ENCODE measurements around the gene TPD52L1. TPM values are rescaled to one million over a fixed set of nuclear protein-coding genes. Genes with fewer than 3 reads are reported as not detected.

TPD52L1 gene, protein sequence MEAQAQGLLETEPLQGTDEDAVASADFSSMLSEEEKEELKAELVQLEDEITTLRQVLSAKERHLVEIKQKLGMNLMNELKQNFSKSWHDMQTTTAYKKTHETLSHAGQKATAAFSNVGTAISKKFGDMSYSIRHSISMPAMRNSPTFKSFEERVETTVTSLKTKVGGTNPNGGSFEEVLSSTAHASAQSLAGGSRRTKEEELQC
- 24.1 to 52.8 TPM (median 48.0 TPM) in 3 replicates for total RNA-seq
- long read RNA-seq, transcript TPD52L1-207 (6 exons, 999 nt): minor isoform, 6 of 71 reads
- long read RNA-seq, transcript TPD52L1-213 (7 exons, 2,356 nt): minor isoform, 13 of 71 reads
- long read RNA-seq, transcript TPD52L1-202 (5 exons, 2,147 nt): major isoform, 22 of 71 reads
- long read RNA-seq, transcript TPD52L1-203 (6 exons, 1,308 nt): minor isoform, 18 of 71 reads
- long read RNA-seq, partial matches to known transcripts: 0 of 71 reads
- long read RNA-seq, other reads (novel, unspliced or antisense): 7 of 71 reads

DNA sequence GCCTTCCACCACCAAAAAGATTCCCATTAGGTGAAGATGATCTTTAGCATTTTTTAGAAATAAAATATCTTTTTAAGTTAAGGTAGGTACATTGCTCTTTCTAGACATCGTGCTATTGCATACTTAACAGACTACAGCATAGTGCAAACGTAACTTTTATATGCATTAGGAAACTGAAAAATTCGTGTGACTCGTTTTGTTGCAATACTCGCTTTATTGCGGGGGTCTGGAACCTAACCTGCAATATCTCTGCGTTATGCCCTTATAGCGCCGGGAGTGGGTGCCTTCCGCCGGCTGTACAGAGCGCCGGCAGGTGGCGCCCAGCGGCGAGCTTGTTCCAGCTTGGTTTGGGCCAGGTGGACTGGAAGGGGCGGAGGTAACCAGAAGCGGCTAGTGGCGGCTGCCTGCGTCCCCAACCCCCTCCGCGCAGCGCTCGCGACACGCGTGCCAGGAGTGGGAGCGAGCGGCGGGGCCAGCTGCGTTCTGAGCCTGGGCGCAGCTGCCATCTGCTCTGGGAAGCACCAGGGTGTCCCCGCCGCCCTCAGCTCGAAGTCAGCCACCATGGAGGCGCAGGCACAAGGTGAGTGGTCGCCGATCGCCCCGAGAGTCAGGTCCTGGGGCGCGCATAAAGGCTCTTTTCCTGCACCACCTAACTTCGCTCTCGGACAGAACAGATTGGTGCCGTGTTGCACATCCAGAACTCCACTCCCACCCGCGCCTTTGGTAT, at the start of gene TPD52L1:
Gene TPD52L1 (plus strand): TSS at position 383 of the 727 bp plus-strand sequence. CDS start 179 bp downstream, at position 562.
- peak within 1 kb of the TSS; percentile 85 for H3K27ac Mint-ChIP-seq (ENCODE audit: unreplicated experiment)
- peak; percentile 92 for DNase-seq (ENCODE audit: low spot score)
- no peaks in the 10 kb centered on the region for H3K36me3 Mint-ChIP-seq (ENCODE audit: low read depth)
- no peaks in the 10 kb centered on the region for H3K27me3 Mint-ChIP-seq (ENCODE audit: low read depth)
- peak within 1 kb of the TSS; percentile 91 for H3K4me3 Mint-ChIP-seq (ENCODE audit: unreplicated experiment)
- H3K4me1 Mint-ChIP-seq (ENCODE audit: low read depth): peaks cover 36% of the 10 kb centered on the region
- no peaks in the 10 kb centered on the region for H3K9me3 Mint-ChIP-seq (ENCODE audit: low read depth)
- TF ChIP-seq, protein P1, sequence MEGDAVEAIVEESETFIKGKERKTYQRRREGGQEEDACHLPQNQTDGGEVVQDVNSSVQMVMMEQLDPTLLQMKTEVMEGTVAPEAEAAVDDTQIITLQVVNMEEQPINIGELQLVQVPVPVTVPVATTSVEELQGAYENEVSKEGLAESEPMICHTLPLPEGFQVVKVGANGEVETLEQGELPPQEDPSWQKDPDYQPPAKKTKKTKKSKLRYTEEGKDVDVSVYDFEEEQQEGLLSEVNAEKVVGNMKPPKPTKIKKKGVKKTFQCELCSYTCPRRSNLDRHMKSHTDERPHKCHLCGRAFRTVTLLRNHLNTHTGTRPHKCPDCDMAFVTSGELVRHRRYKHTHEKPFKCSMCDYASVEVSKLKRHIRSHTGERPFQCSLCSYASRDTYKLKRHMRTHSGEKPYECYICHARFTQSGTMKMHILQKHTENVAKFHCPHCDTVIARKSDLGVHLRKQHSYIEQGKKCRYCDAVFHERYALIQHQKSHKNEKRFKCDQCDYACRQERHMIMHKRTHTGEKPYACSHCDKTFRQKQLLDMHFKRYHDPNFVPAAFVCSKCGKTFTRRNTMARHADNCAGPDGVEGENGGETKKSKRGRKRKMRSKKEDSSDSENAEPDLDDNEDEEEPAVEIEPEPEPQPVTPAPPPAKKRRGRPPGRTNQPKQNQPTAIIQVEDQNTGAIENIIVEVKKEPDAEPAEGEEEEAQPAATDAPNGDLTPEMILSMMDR (IDR thresholded peaks at IDR 0.05): peak; percentile 98

DNA sequence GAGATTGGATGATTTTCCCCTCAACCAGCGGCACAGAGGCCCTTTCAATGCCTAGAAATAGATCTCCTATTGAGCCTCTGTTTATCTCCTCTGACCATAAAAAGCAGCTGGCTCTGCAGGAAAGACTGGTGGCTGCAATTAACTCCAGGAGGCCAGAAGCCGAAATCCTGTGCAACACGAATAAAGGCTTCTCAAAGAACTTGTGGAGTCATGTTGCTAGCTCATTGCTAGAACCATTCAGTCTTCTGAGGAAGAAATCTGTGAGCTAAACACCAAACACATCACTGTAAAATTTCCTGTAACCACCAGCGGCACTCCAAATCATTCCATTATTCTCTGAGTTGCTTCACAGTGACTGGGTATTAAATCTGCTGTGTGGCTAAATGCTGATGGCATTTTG, 49.1 kb upstream of the TPD52L1 start:
- peaks cover 17% of the 10 kb centered on the region for H3K9me3 Mint-ChIP-seq (ENCODE audit: low read depth)
- H3K4me3 Mint-ChIP-seq (ENCODE audit: unreplicated experiment): no peak overlapping the region
- H3K36me3 Mint-ChIP-seq (ENCODE audit: low read depth): peaks cover 8% of the 10 kb centered on the region

DNA sequence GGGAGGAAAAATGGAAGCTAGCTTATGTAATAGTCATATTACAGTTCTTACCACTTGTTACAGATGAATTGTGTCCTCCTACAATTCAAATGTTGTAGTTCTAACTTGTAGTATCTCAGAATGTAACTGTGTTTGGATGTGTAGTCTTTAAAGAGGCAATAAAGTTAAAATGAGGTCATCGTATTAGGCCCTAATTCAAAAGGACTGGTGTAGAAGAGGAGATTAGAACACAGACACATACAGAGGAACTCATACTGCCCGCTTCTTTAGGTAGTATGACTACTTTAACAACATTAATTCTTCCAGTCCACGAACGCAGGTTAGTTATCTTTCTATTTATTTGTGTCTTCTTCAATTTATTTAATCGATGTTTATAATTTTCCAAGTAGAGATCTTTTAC, 46.5 kb upstream of the TPD52L1 start:
- Mint-ChIP-seq H3K4me3 (ENCODE audit: unreplicated experiment) (no peak overlapping the region), H3K36me3 (ENCODE audit: low read depth) (peaks cover 25% of the 10 kb centered on the region), H3K4me1 (ENCODE audit: low read depth) (peaks cover 34% of the 10 kb centered on the region), H3K9me3 (ENCODE audit: low read depth) (peaks cover 42% of the 10 kb centered on the region), H3K27me3 (ENCODE audit: low read depth) (no peaks in the 10 kb centered on the region), H3K27ac (ENCODE audit: unreplicated experiment) (no peak overlapping the region)
- no peak for DNase-seq (ENCODE audit: low spot score)
- TF ChIP-seq, protein P1 (IDR thresholded peaks at IDR 0.05): no peak

More for the DNA sequence above, 49.1 kb upstream of the TPD52L1 start:
- no peak for DNase-seq (ENCODE audit: low spot score)
- Mint-ChIP-seq H3K27me3 (ENCODE audit: low read depth) (no peaks in the 10 kb centered on the region), H3K4me1 (ENCODE audit: low read depth) (peaks cover 60% of the 10 kb centered on the region), H3K27ac (ENCODE audit: unreplicated experiment) (peak overlapping the region; percentile 87)
- TF ChIP-seq, protein P1 (IDR thresholded peaks at IDR 0.05): peak; percentile 12

DNA sequence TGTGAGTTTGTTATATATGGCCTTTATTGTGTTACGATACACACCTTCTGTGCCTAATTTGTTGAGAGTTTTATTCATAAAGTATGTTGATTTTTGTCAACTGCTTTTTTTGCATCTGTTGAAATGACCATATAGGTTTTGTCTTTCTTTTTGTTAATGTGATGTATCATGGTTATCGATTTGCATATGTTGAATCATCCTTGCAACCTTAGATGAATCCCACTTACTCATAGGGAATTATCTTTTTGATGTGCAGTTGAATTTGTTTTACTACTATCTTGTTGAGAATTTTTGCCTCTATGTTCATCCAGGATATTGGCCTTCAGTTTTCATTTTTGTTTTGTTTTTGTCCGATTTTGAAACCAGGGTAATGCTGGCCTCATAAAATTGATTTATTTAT, 45.7 kb upstream of the TPD52L1 start:
- no peaks in the 10 kb centered on the region for H3K27me3 Mint-ChIP-seq (ENCODE audit: low read depth)
- H3K4me1 Mint-ChIP-seq (ENCODE audit: low read depth): peaks cover 26% of the 10 kb centered on the region

More for the DNA sequence above, 45.7 kb upstream of the TPD52L1 start:
- peaks cover 29% of the 10 kb centered on the region for H3K36me3 Mint-ChIP-seq (ENCODE audit: low read depth)
- H3K9me3 Mint-ChIP-seq (ENCODE audit: low read depth): peaks cover 48% of the 10 kb centered on the region
- H3K4me3 Mint-ChIP-seq (ENCODE audit: unreplicated experiment): no peak overlapping the region
- DNase-seq (ENCODE audit: low spot score): no peak
- no peak overlapping the region for H3K27ac Mint-ChIP-seq (ENCODE audit: unreplicated experiment)
- TF ChIP-seq, protein P1 (IDR thresholded peaks at IDR 0.05): no peak

All from chondrocyte (in vitro differentiated cells).